ENCODE data around the gene ZP1. TPM values are rescaled to one million over a fixed set of nuclear protein-coding genes. Genes with fewer than 3 reads are reported as not detected.

Gene ZP1
- polyA plus RNA-seq, 4 donors: 0.06 to 0.64 (median 0.32) TPM; not detected in 1

DNA sequence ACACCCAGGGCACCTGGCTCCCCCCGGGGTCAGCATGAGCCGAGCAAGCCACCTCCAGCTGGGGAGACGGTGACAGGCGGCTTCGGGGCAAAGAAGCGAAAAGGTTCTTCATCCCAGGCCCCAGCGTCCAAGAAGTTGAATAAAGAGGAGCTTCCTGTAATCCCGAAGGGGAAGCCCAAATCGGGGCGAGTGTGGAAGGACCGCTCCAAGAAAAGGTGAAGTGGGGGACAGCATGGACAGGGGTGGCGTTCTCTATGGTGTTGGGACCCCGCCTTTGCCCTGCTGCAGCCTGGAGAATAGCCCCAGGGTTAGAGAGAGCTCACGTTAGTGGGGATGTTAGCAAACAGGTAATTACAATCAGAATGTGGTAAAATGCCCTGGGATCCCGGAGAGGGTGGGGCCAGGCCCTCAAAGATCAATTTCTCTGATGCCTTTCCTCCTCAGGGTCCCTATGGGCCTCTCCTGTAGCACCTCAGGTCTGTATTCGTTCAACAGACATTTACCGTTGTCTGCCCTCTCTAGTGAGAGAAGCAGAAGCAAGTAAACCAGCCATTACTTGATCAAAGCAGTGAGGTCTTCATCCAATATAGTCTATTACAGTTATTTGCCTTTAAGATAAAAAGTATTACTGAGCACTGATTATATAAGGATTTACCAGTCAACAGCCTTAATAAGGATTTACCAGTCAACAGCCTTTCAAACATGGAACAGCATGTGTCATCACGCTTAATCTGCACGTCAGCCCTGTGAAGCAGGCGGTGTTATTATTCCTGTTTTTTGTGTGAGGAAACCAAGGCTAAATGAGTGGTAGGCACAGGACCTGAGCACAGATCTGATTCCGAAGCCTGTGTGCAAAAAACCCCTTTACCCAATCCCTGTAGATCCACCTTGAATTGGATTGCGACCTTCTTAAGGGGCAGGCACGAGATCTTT is 24.4 kb upstream of the ZP1 start:
- no peak for DNase-seq (ENCODE audit: low read depth in 4 of 4, low spot score in 3 of 4)

DNA sequence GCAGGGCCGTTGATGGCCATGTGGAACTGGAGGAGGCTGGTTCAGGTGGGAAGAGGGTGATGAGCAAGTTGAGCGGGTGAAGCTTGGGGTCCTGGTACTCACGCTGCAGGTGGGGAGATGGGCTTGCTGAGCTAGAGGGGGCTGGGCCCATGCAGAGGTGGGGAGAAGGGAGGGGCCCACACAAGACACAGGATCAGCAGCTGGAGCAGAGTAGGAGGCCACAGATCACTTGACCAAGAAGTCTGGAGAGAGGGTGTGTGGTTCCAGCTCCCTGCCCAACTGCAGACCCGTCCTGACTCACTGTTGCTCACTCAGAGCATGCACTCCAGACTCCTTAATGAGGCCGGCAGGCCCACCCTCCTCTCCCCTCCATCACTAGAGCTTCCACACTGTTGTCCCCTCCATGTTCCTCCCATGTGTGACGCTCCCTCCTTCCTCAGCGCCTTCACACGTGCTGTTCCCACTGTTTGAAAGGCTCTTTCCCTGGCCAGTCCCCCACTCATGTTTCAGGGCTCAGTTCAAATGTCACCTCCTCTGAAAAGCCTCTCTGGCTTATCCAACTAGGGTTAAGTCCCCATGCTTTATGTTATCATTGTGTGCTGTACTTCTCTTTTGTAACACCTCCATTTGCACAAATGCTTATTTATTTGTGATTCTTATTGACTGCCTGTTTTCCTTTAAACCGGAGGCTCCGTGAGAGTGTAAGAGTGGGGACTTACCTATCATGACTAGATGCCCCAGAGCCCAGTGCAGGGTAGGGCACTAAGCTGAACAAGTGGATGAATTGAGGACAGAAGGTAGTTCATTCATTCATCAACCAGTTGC is 23.1 kb upstream of the ZP1 start:
- no peak for DNase-seq (ENCODE audit: low read depth in 4 of 4, low spot score in 3 of 4)

DNA sequence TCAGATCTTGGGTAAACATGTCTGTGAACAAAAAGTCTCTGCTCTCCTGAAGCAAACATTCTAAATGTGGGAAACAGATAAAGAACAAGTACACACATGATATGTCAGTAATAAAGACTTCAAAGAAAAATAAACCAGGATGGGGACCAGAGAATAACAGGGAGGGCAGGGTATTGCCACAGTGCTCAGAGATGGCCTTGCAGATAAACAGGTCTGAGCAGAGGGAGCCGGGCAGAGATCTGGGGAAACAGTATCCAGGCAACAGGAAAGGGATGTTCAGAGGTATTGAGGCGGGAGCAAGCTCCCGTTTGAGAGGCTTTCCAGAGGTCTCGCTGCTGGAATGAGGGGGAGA is 22.5 kb upstream of the ZP1 start:
- DNase-seq (ENCODE audit: low read depth in 4 of 4, low spot score in 3 of 4): no peak

DNA sequence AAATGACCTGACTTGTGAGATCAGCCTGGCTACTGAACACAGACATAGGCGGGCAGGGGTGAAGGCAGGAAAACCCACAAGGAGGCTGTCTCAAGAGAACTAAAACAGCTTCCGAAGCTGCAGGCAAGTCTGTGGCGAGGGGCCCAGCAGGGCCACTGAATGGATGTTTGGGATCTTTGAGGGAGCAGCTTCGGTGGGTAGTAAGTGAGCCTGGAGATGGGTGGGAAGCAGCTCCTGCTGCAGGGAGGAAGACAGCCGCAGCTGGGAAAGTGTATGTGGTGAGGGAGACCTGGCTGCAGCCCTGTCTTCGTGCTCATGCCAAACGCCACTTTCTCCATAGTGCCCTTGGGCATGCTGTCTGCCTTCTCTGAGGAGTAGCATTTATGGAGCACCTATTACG is 22.0 kb upstream of the ZP1 start:
- DNase-seq (ENCODE audit: low read depth in 4 of 4, low spot score in 3 of 4): no peak

DNA sequence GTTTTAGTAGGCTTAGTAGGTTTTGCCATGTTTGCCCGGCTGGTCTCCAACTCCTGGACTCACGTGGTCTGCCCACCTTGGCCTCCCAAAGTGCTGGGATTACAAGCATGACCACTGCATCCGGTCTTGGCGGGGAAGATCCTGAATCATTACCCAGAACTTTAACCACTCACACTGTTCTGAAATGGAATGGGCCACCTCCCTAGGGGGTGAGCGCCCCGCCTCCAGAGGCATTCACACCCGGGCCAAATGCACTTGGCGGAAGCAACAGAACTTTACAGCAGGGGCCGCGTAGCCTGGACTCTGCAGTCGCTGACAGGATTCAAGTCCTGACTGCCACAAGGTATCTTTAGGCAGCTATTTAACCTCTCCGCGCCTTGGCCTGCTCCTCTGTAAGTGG is 20.1 kb upstream of the ZP1 start:
- no peak for DNase-seq (ENCODE audit: low read depth in 4 of 4, low spot score in 3 of 4)

DNA sequence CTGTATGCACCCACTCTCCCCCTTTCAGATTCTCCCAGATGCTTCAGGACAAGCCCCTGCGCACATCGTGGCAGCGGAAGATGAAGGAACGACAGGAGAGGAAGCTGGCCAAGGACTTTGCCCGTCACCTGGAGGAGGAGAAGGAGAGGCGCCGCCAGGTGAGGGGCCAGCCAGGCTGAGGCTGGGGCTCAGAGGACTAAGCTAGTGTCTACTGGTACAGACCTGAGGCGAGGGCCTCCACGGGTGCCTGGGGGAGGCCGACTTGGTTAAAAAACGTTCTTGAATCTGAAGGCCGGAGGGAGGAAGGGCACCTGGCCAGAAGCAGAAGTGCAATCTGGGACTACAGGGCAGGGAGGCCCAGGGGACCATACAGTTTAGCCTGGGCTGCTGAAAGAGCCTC is 19.4 kb upstream of the ZP1 start:
- no peak for DNase-seq (ENCODE audit: low read depth in 4 of 4, low spot score in 3 of 4)

DNA sequence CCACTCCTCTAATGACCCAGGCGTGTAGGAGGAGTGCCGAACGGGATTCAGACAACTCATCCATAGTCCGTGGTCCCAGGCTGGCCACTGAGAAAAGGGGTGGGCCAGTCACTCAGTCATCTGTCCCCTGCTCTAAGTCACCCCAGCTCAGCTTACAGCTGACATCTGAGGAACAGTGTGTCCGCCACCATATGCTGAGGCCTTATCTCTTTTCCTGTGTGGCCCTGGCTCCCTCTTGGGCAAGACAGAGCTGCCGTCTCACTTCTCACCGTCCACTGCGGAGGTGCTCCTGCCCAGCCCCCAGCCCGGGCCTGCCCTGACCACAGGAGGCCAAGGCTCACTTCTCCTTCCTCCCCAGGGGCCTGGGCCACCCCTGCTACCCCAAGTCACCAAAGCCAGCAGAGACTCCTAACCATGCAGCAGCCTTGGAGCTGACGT is 18.6 kb upstream of the ZP1 start:
- DNase-seq (ENCODE audit: low read depth in 4 of 4, low spot score in 3 of 4): no peak

DNA sequence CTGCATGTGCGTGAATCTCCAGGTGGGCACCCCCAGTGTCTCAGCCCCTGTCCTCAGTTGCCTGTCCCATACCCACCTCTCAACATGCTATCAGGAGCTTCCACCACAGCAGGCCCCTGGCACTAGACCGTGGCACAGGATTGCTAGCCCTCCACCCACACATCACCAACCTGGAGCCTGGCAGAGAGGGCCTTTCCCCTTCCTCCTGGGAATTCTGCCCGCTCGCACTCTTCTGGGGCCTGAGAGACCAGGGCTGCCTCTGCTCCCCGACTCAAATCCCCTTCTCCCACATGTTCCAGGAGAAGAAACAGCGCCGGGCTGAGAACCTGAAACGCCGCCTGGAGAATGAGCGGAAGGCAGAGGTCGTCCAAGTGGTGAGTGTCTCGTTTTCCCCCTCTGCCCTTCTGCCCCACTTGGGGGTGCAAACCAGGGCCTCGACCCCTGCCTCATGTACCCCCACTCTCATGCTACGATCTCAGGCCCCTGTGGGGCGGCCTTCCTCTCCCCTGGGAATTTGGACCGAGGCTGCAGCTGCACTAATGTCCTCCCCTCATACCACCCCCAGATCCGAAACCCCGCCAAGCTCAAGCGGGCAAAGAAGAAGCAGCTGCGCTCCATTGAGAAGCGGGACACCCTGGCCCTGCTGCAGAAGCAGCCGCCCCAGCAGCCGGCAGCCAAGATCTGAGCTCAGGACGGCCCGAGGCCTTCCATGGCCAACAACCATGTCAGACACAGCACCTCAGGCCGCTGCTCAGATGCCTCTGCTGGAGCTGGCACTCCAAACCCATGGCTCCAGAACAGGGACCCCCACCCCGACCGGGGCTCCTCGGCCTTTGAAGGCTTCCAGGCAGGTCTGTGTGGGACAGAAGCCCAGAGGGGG is 17.5 kb upstream of the ZP1 start:
- no peak for DNase-seq (ENCODE audit: low read depth in 4 of 4, low spot score in 3 of 4)

DNA sequence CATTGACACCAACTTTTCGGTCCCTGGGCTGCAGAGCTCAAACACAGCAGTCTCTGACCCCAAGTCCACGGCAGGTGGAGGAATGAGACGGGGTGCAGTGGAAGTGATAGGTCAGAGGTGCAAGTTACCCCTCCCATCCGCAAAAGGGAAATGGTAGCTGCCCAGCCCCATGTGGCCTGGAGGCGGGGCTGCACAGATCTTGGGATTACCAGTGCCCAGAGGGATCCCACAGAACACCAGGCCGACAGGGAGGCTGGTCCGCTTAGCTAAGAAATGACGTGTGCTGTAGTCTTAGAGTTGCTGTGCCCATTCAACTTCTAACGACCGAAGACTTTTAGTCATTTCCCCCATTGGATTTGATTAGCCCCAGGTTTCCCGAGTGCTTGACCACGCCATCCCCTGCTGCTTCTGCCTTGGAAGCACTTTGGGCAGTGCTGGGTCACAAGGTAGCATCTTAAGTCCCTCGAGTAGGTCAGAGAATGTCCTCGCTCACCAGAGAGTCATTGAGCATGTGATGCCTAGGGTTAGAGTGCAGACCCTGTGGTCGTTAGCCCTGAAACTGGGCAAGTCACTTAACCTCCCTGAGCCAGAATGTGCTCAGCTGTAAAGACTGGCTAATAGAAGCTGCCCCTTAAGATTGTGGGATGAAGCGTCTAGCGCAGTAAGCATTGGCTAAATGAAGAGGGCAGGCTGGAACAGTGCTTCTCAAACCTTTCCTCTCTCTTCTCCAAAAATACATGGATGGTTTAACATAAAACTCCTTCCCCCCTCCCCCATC is 15.8 kb upstream of the ZP1 start:
- DNase-seq (ENCODE audit: low read depth in 4 of 4, low spot score in 3 of 4): no peak

DNA sequence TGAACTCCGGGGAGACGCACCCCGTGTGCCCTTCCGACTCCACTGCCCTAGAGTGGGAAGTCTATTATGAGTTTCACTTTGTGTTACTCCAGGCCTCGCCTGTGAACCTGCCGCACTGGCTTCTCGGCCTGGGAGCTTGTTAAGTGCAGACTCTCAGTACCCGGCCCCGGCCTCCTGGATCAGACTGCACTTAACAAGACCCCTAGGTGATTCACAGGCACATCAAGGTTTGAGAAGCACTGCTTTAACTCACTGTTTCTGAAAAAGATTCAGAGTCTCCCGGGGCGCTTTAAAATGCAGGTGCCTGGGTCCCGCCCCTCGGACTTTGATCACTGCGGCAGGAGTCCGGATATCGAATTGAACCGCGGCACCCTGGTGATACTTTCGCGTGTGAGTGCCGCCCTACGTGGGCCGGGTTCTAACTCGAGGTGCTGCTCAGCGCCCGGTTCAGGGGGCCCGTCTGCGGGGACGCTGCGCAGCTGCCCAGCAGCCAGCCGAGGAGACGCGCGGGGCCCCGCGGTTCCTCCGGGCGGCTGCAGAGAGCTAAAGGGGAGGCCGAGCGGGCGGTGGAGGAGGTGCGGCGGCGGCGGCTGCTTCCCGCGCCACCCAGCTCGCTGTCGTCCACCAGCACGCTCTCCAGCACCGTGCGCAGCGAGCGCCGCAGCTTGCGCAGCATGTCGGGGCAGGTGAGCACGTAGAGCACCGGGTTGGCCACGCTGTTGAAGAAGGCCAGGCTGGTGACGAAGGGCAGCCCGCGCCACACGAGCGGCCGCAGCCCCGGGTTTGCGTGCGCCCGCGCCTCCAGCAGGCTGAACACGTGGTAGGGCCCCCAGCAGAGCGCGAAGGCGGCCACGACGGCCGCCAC is 15.0 kb upstream of the ZP1 start:
- DNase-seq (ENCODE audit: low read depth in 4 of 4, low spot score in 3 of 4): no peak

DNA sequence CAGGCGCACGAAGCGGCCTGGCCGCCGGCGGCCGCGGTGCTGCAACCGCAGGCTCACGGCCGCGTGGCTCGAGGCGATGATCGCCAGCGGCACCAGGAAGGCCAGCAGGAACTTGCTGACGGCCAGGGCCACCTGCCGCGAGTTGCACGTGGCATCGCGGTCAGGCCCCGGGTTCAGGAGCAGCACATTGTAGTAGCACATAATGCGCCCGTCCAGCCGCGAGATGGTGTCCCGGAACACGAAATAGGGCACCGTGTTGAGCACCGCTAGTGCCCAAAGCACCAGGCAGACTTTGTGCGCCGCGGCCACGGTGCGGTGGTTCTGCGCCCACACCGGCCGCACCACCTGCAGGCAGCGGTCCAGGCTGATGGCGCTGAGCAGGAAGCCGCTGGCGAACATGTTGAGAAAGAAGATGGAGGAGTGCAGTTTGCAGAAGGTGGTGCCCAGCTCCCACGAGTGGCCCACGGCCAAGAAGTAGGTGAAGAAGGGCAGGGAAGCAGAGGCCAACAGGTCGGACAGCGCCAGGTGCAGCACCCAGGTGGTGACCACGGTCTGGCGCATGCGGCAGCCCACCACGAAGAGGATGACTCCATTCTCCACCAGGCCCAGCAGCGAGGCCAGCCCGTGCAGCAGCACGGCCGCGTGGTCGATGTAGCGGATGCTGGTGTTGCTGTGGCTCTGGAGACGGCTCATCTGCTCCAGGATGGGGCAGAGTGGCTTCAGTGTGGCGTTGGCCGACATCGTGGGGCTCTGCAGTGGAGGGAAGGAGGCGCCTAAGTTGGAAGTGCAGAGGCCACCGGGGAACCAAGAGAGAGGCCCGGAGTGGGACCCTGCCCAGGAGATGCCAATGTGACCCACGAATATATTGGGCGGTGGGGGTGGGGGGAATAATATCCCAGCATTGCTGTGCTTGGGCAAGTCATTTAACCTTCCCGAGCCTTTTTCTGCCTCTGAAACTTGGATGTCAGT is 14.1 kb upstream of the ZP1 start:
- DNase-seq (ENCODE audit: low read depth in 4 of 4, low spot score in 3 of 4): no peak

DNA sequence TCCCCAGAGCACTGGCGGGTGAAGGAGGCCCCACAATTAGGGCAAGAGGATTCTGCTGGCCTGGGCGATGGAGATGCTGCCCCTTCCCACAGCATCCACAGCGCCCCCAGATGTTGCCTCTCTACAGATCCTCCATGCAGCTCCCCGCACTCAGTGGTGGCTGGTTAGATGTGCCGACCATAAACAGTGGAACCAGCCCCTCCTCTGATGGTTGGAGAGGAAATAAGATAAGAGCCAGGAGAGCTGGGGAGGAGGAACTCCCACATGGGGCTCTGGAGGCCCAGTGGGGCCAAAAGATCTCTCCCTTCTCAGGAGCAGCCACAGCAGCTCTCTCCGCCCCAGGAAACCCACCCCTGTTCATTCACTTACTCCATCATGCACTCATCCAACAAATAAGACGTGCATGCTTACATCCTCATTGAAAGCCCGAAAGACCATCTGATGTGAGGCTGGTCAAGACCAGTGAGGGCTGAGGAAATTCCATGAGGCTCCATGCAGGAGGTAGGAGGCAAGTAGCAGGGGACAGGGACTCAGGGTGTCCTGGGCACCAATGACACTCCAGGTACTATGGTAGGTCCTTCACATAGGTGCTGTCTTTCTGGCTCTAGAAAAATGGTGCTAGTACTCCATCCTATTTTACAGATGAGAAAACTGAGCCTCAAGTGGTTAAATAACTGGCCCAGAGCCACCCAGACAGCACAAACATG is 13.0 kb upstream of the ZP1 start:
- no peak for DNase-seq (ENCODE audit: low read depth in 4 of 4, low spot score in 3 of 4)

DNA sequence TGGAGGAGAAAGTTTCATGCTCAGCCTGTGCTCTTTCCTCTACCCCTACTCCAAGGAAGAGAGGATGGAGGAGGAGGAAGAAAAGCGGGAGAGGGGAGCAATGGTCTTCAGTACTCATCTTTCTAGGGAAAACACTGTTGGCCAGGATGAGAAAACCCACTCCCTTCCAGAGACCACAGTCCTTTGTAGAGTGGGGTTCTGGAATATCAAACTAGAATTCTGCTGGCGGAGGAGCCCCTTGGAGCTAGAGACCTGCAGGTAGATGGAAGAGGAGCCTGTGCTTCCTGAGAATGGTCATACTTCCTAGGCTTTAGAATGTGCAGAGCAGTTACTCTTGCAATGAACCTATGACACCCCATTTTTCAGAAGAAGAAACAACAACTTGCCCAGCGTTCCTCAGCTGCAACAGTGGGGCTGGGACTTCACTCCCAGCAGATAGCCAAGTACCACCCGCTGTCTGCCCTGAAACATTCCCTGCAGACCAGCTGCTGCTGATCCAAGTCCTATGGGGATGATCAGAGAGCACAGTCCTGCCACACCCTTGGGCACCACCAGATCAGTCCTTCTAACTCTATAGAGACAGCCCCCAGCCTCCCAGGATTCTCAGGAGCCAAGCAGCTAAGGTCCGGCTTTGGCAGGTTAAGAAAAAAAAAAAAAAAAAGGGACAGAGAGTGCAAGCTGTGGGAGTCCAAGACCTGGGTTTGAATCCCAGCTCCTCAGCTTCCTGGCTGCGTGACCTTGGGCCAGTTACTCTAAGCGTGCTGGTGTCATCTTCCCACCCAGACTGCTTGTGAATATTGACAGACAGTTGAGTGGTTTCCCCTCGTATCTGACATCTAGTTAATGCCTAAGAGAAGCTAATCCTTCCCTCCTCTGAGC is 12.3 kb upstream of the ZP1 start:
- DNase-seq (ENCODE audit: low read depth in 4 of 4, low spot score in 3 of 4): no peak

DNA sequence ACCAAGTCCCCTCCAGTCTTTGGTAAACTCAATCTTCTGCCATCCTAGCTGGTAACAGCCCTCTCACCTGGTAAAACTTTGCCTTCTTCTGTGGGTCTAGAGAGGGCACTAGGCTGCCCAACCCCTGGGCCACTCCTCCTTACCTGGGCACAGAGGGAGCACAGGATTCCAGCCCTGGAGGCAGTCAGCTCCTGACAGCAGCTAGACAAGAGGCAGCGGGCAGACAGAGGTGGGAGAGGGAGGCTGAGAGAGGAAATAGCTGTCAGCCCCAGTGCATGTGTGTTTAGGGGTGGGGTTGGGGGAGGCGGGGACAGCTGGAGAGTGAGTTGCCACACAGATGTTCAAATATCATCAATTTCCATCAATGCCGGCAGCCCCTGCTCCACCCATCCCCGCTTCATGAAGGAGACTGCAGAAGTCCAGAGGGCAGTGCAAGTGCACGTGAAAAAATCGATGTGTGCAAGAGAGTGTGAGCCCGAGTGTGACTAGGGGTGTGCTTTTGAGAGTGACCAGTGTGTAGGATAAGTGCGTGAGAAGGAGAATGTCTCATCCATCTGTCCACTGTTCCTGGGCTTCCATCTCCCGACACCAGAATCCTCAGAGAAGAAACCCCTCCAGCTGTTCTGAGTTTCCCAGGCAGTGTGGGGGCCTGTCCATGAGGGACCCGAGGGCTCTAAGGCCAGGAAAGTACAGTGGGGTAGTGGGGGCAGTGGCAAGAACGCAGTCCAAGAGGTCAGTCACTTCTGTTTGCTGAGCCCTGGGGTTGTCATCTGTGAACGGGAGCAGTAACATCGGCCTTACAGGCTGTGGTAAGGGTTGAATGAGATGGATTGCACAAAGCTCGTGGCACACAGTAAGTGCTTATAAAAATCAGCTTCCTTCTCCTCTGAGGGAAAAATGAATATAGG is 11.4 kb upstream of the ZP1 start, which contains the start of gene PTGDR2:
Gene PTGDR2 (minus strand): TSS at position 225 of the 908 bp plus-strand sequence. CDS start 2,228 bp downstream, outside the sequence.
- DNase-seq (ENCODE audit: low read depth in 4 of 4, low spot score in 3 of 4): no peak

All from right renal pelvis (tissue), 4 donors.